ENCODE data around the gene JOSD1.
A peak's percentile ranks its signal among the peaks of the same experiment; 100 is the strongest.

Gene JOSD1

DNA sequence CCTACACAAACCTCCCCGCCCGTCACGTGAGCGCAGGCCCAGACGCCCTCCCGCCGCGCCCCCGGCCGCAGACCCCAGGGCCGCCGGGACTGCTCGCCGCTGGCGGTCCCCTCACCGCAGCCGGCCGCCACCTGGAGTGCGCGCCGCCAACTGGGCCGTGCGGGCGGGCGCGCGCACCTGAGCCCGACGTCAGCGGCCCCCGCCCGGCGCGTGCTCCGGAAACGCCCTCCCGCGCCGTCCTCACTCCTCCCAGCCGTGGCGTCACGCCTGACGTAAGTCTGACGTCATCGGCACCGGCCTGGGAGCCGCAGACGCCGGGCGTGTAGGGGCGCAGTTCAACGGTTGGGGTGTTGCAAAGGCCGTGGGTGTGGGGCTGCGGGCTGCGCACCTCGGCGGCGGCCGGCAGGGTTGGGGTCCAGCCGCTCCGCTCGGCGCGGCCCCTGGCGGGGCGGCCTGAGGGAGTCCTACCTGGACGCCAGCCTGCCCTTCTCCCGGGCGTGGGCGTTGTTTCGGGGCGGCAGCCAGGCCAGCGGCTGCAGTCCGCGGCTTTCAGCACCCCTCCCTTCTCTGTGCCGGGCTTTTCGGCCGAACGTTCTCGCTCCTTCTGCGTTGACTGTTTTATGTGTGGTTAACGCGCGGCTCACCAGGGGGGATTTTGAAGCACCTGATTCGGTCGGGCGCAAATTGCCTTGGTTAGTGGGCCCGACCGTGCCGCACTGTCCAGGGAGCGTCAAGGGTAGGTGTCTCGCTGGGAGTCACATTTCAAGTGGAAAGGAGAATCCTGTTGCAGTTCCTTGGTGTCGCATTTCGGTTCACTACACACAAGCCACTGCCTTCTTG lies at the start of gene JOSD1:
TSS of gene JOSD1 (minus strand) at position 155 of the 840 bp plus-strand sequence. CDS start 956 bp downstream, outside the sequence.
- peak; percentile 97 for DNase-seq

DNA sequence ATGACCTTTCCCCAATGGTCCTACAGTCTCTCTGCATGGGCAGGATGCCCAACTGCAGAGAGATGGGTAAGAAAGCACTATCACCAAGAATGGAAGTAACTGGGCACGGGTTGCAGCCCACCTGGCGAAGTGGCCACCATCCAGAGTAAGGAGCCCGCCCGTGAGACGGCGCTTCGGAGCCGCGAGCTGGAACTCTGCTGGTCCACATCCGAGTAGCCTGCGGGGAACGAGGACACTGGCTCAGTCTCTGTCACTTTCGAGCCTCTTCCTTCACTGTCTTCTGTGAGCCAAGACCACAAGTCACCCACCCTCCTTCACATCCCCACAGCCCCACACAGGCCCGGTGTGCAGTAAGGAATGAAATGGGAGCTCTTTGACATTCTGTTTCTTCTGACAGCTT lies 49.4 kb upstream of the JOSD1 start:
- DNase-seq = no peak

GRCh38 chr22:38748487-38749136 lies 47.9 kb upstream of the JOSD1 start:
- DNase-seq = no peak

- DNase-seq = no peak
Measured at GRCh38 chr22:38745676-38746460, 45.1 kb upstream of the JOSD1 start.

DNA sequence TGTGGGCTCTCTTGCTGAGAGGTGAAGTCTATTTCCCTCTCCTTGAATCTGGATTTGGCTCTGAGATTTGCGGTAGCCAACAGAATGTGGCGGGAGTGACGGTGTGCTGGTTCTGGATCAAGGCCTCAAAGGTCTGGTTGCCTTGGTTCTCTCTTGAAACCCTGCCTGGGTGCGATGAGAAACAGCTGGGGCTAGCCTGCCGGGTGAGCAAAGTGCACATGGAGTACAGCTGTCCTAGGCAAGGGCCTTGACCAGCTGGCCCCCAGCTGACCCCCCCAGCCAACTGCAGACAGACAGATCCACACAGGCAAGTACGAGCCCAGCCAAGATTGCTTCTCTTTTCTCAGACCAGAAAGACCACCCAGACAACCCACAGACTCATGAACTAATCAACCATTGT lies 44.2 kb upstream of the JOSD1 start:
- no peak for DNase-seq

GRCh38 chr22:38742176-38742942 lies 41.6 kb upstream of the JOSD1 start:
- no peak for DNase-seq

GRCh38 chr22:38741576-38741975 lies 40.8 kb upstream of the JOSD1 start:
- DNase-seq = no peak

DNA sequence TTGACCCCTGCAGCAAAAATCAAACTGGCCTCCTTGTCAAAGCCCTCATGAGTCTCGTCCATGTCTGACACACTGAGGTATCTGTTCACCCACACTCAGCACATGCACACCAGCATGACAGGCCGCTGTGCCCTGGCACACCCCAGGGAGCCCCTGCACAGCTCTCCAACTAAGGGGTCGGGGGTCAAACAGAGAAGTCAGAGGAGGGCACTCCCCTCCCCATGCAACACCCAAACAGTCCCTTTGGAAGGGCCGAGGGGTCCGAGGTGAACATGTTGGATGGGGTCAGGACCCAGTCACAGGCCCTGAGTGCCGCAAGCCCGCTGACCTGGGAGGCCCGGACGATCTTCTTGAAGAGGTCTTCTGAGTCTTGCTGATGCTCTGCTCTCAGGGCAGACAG lies 40.4 kb upstream of the JOSD1 start:
- DNase-seq = no peak

GRCh38 chr22:38740754-38741153 lies 40.0 kb upstream of the JOSD1 start:
- DNase-seq = no peak

DNA sequence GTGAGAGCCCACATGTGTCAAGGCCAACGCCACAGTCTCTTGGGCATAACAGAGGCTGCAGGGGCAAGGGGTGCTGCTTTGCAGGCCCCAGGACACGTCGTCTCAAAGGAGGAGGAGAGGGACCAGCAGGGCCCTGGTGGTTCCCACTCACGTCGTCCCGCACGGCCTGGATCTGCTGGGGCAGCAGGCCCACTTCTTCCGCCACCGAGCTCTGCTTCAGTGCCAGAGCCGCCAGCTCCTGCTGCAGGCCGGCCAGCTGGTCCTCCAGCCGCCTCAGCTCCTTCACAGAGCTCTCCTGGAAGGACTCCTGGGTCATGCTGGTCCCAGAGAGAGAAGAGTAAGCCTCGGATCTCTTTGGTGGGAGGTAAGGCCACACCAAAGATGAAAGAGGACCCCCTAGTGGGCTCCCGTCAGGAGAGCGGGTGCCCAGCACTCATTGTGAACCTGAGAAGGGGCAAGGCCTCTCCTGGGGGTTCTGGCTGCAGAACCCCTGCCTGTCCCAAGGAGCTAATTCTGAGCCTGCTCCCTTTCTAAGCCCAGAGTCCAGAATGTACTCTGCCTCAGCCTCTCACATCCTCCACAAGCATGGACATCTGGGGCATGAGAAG lies 39.5 kb upstream of the JOSD1 start:
- no peak for DNase-seq

GRCh38 chr22:38739300-38740055 lies 38.7 kb upstream of the JOSD1 start:
- no peak for DNase-seq

- DNase-seq = no peak
Measured at GRCh38 chr22:38738475-38739070, 37.8 kb upstream of the JOSD1 start.

- DNase-seq = no peak
Measured at GRCh38 chr22:38737302-38738060, 36.7 kb upstream of the JOSD1 start.

DNA sequence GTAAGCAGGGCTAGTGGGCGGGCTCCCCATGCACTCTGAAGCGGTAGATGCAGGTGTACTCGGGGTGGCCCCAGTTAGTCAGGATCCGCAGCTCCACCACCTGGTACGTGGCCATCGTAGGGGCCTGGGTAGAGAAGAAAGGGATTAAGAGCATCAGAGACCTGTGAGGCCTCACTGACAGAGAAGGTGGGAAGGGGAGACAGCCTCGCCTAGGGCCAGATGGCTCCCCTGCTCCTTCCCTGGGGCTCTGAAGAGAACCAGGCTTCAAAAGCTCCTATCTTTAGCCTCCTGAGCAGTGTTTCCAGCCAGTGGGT lies 35.5 kb upstream of the JOSD1 start:
- DNase-seq = no peak

- no peak for DNase-seq
Measured at GRCh38 chr22:38735465-38736256, 34.9 kb upstream of the JOSD1 start.

DNA sequence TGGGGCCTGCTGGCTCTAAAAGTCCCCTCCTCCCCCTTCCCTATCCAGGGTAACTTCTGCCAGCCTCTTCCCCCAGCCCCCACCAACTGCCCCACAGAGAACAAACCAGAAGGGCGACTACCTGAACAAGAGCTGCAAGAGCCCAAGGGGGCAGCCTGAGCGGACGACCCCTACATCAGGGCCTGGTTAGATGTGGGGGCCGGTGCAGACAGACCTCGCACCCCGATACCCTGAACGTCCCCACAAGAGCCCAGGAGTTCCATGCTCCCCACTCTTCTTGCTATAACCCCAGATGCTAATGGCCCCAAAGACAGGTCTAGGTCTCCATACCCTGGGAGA lies 34.4 kb upstream of the JOSD1 start:
- DNase-seq = no peak

DNA sequence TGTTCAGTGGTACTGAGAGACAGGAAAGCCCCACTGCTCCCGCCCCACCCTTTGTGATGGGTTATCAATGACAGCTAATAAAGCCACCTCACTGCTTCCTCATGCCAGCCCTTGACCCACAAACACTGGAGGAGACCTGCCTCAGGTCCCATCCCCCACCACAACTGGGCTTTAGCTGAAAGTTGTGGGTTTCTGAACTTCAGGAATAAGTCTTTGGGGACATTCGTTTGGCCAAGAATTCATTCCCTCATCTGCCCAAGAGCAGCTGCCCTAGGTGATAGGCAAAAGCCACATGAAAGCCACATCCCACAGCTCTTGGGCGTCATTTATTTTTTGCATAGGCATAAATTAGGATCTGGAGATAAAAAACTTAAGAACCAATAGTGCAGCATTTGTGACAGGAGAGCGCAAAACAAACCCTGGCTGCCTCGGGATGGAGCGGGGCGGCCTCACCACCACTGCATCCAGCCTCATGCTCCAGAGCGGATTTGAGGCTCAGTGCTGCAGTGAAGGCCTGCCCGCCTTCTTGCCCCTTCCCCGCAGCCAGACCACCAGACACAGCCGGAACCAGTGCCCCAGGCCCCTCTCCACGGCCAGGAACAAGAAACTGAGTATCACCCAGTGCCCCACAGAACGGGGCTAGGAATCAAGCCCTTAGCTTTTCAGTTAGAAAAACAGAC lies 33.8 kb upstream of the JOSD1 start:
- no peak for DNase-seq

DNA sequence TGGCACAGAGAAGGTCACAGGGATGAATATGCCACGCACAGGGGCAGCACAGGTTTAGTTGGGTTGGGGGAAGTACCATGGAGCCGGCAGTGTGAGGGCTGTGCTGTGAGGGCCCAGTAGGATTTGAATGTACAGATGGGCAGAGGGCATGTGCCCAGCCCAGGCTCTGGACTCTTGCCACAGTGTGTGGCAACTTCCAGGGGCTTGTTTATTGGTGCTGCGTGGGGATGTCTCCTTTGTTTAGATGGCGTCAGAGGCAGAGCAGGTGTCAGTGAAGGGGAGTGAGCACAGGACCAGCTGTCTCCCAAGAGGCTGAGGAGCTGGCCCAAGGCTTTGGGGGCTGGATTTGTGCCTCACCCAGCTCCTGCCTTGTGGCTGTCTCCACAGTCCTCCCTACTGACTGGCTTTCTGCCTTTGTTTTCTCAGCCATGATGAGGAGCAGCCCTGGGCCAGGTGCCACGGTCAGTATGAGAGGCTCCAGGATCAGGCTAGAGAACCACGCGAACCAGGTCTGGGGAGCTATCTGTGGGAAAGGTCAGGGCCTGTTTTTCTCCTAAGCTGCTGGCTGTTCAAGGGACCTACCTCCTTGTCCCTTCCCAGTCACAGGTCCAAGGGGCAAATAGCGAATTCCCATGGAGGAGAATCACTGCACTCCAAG lies 33.1 kb upstream of the JOSD1 start:
- no peak for DNase-seq

- no peak for DNase-seq
Measured at GRCh38 chr22:38733329-38733723, 32.6 kb upstream of the JOSD1 start.
